ENCODE results near the gene MYCBPAP. TPM values are rescaled to one million over a fixed set of nuclear protein-coding genes. Genes with fewer than 3 reads are reported as not detected.

Gene MYCBPAP
- total RNA-seq, 3 donors from 2014 or later = 1.6 to 3.4 (median 2.4) TPM

DNA sequence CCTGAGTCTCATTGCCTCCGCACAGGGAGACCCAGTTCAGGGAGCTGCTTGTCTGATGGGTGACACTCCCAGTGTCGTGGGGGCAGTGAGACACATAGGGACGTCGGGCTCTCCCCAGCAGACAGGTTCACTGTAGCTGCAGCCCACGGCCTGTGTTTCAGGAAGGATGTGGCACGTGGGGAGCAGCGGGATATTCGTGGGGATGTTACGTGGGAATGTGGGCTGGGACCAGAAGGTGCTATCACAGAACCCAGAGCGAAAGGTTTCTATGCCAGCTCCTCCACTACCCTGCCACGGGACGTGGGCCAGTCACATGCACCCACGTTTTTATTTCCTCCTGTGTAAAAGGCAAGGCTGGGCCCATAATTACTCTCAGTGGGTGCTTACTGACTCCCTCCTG lies 68.6 kb downstream of the MYCBPAP start:
- H3K9me3 ChIP-seq = no peaks in the 10 kb centered on the region
- H3K36me3 ChIP-seq (ENCODE audit: low read depth) = no peaks in the 10 kb centered on the region
- DNase-seq = no peak
- TF ChIP-seq, protein P1, sequence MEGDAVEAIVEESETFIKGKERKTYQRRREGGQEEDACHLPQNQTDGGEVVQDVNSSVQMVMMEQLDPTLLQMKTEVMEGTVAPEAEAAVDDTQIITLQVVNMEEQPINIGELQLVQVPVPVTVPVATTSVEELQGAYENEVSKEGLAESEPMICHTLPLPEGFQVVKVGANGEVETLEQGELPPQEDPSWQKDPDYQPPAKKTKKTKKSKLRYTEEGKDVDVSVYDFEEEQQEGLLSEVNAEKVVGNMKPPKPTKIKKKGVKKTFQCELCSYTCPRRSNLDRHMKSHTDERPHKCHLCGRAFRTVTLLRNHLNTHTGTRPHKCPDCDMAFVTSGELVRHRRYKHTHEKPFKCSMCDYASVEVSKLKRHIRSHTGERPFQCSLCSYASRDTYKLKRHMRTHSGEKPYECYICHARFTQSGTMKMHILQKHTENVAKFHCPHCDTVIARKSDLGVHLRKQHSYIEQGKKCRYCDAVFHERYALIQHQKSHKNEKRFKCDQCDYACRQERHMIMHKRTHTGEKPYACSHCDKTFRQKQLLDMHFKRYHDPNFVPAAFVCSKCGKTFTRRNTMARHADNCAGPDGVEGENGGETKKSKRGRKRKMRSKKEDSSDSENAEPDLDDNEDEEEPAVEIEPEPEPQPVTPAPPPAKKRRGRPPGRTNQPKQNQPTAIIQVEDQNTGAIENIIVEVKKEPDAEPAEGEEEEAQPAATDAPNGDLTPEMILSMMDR (IDR thresholded peaks at IDR 0.05) = no peak
- ATAC-seq = no peak
- H3K4me3 ChIP-seq = no peak overlapping the region
- no peaks in the 10 kb centered on the region for H3K4me1 ChIP-seq (ENCODE audit: low read depth)
- intact Hi-C loops (cut with DNase I, micrococcal nuclease) = no loop called here

DNA sequence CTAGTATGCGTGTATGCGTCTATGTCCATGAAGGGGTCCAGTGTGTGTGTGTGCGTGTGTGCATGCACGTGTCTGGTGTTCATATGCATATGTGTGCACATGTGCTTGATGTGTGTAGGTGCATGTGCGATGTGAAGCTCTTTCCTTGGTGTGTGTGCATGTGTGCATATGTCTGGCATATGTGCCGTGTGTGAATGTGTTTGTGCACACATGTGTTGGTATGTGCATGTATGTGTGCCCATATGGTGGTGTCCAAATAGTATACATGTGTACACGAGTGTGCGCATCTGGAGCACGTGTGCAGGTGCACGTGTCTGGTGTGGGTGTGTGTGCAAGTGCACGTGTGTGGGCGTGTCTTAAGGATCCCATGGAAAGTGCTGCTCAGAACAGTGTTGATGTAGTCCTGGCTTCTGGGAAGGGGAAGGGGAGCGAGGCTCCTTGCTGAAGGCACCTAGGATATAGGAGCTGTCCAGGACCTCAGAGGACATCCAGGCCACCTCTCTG lies 69.3 kb downstream of the MYCBPAP start:
- intact Hi-C loops (cut with DNase I, micrococcal nuclease) = no loop called here

DNA sequence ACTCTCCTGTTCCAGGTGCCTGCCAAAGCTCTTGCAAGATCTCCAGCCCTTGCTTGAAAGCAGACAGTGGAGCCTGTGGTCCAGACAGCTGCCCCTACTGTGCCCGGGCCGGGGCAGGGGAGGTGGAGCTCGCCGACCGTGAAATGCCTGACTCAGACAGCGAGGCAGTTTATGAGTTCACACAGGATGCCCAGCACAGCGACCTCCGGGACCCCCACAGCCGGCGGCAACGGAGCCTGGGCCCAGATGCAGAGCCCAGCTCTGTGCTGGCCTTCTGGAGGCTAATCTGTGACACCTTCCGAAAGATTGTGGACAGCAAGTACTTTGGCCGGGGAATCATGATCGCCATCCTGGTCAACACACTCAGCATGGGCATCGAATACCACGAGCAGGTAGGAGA lies 69.9 kb downstream of the MYCBPAP start:
- Histone ChIP-seq H3K9me3 (no peaks in the 10 kb centered on the region), H3K4me3 (no peak overlapping the region), H3K4me1 (ENCODE audit: low read depth) (no peaks in the 10 kb centered on the region), H3K36me3 (ENCODE audit: low read depth) (no peaks in the 10 kb centered on the region)
- TF ChIP-seq, protein P1 (IDR thresholded peaks at IDR 0.05) = no peak
- intact Hi-C loops (cut with DNase I, micrococcal nuclease) = no loop called here
- ATAC-seq (no peak), DNase-seq (no peak)

More for the DNA sequence above, 69.3 kb downstream of the MYCBPAP start:
- no peaks in the 10 kb centered on the region for H3K9me3 ChIP-seq
- H3K36me3 ChIP-seq (ENCODE audit: low read depth) = no peaks in the 10 kb centered on the region
- TF ChIP-seq, protein P1 (IDR thresholded peaks at IDR 0.05) = no peak
- H3K4me3 ChIP-seq = no peak overlapping the region
- no peak for ATAC-seq
- no peaks in the 10 kb centered on the region for H3K4me1 ChIP-seq (ENCODE audit: low read depth)
- DNase-seq = no peak

DNA sequence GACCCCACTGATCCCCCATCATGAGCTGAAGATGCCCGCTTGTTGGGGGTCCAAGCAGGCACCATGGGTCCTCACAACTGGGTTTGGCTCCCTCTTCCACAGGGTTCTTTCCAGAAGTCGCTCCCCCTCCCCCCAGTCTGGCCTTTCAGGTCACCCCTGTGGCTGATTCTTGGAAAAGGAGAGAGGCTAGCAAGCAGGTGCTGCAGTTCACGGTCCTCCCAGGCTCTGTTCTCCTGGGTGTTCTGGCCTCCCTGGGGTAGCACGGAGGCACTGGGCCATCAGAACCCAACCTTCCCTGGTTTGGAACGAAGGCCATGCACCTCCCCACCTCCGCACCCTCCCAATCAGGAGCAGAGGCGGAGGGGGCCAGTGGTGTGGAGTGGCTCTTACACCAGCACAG lies 71.2 kb downstream of the MYCBPAP start:
- intact Hi-C loops (cut with DNase I, micrococcal nuclease) = no loop called here
- TF ChIP-seq, protein P1 (IDR thresholded peaks at IDR 0.05) = no peak
- Histone ChIP-seq H3K9me3 (no peaks in the 10 kb centered on the region), H3K4me3 (no peak overlapping the region), H3K4me1 (ENCODE audit: low read depth) (no peaks in the 10 kb centered on the region), H3K36me3 (ENCODE audit: low read depth) (no peaks in the 10 kb centered on the region)
- DNase-seq = no peak
- ATAC-seq = no peak

DNA sequence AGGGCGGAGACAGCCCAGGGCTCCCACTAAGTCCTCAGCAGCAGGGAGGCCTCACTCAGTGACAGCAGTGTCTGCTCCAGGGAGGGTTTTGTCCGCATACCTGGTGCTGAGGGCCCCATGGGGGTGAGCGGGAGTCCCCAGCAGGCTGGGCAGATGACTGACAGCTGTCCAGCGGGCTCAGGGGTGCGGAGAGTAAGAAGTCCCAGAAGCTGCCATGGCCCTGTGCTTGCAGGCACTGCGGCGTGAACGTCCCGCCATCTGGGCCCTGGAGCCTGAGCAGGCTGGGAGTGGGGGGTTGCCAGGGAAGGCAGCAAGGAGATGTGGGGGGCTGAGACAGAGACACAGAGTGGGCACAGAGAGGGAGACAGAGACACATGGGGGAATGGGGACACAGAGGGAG lies 72.4 kb downstream of the MYCBPAP start:
- Histone ChIP-seq H3K36me3 (ENCODE audit: low read depth) (no peaks in the 10 kb centered on the region), H3K4me3 (no peak overlapping the region), H3K4me1 (ENCODE audit: low read depth) (no peaks in the 10 kb centered on the region), H3K9me3 (no peaks in the 10 kb centered on the region)
- TF ChIP-seq, protein P1 (IDR thresholded peaks at IDR 0.05) = no peak
- intact Hi-C loops (cut with DNase I, micrococcal nuclease) = no loop called here
- ATAC-seq (no peak), DNase-seq (no peak)

Other genes with a start within 250 kb of the MYCBPAP start
- gene TMEM92, start 234.0 kb upstream of the MYCBPAP start, total RNA-seq = 1 to 10 TPM; 1.3 to 2.8 (median 2.6) TPM
- 10 to 100 TPM; 14.7 to 20.0 (median 18.4) TPM for gene XYLT2, start 162.3 kb upstream of the MYCBPAP start, total RNA-seq
- gene MRPL27, start 135.3 kb upstream of the MYCBPAP start, total RNA-seq = 10 to 100 TPM; 63.7 to 90.3 (median 80.2) TPM
- 1 to 10 TPM in 2 of 3 donors, under 1 TPM in 1; 0.76 to 4.0 (median 1.8) TPM for gene EME1, start 135.2 kb upstream of the MYCBPAP start, total RNA-seq
- 100 to 1,000 TPM in 2 of 3 donors, 10 to 100 TPM in 1; 76.8 to 143 (median 109) TPM for gene LRRC59, start 110.9 kb upstream of the MYCBPAP start, total RNA-seq
- gene ACSF2, start 82.2 kb upstream of the MYCBPAP start, total RNA-seq = 100 to 1,000 TPM in 1 of 3 donors, 10 to 100 TPM in 2; 79.7 to 246 (median 99.4) TPM
- 10 to 100 TPM in 1 of 3 donors, 1 to 10 TPM in 2; 4.6 to 15.3 (median 5.8) TPM for gene CHAD, start 39.6 kb upstream of the MYCBPAP start, total RNA-seq
- 10 to 100 TPM; 35.9 to 38.2 (median 37.7) TPM for gene RSAD1, start 29.6 kb upstream of the MYCBPAP start, total RNA-seq
- 10 to 100 TPM; 16.2 to 40.0 (median 27.4) TPM for gene EPN3, start 24.3 kb downstream of the MYCBPAP start, total RNA-seq
- gene SPATA20, start 38.7 kb downstream of the MYCBPAP start, total RNA-seq = 10 to 100 TPM; 54.3 to 95.3 (median 65.4) TPM
- gene CACNA1G, start 52.3 kb downstream of the MYCBPAP start, total RNA-seq = under 1 TPM; 0.07 to 0.32 (median 0.12) TPM
- 100 to 1,000 TPM; 166 to 453 (median 211) TPM for gene ABCC3, start 126.4 kb downstream of the MYCBPAP start, total RNA-seq
- gene ANKRD40, start 199.5 kb downstream of the MYCBPAP start, total RNA-seq = 10 to 100 TPM; 26.8 to 86.0 (median 29.6) TPM
- gene LUC7L3, start 211.2 kb downstream of the MYCBPAP start, total RNA-seq = 100 to 1,000 TPM in 2 of 3 donors, 10 to 100 TPM in 1; 91.0 to 122 (median 114) TPM

All from mucosa of descending colon (tissue), 3 donors.